ENCODE results near the gene SEMA5A. TPM values are rescaled to one million over a fixed set of nuclear protein-coding genes. Genes with fewer than 3 reads are reported as not detected.

Gene SEMA5A
- polyA plus RNA-seq, 12 donors, result 28.2 to 49.1 (median 36.4) TPM; not detected in 1

- no peak for DNase-seq
Measured at GRCh38 chr5:9125852-9126251, 420.0 kb downstream of the SEMA5A start.

- no peak for DNase-seq
Measured at GRCh38 chr5:9124838-9125237, 421.0 kb downstream of the SEMA5A start.

GRCh38 chr5:9124071-9124470 lies 421.8 kb downstream of the SEMA5A start:
- no peak for DNase-seq

DNA sequence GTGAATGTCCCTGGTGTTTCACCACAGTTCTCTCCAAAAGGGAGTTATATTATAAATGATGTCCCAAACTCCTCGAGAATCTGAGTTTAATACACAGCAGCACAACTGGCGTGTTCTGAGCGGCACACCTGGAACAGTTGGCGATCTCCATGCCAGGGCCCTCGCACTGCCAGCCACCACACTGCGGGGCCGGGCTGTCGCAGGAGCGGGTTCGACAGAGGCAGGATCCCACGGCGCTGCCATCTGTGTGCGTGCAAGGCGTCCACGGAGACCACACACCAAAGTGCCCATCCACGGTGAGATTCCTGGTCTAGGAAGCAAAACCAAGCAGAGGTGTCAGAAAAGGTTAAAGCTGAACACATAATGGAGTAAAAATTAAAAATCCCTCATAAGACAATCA lies 423.3 kb downstream of the SEMA5A start:
- DNase-seq, result no peak

DNA sequence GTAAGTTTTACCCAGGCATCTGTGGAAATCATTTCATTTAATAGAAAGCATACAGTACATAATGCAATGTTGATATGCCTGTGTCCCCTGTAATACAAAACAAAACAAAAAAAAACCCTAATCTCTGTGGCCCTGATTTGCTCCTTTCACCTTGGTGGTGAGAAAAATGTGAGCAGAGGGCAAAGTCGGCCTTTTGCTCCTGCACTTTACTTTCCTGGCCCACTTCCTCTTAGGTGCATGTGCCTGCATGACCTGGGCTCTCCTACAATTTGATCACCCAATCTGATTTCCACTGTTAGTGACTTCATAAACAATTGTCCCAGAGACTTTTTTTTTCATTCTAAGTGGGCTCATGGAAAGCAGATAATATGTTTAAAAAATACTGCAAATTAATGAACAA lies 424.3 kb downstream of the SEMA5A start:
- no peak for DNase-seq

GRCh38 chr5:9118852-9119251 lies 427.0 kb downstream of the SEMA5A start:
- DNase-seq, result no peak

DNA sequence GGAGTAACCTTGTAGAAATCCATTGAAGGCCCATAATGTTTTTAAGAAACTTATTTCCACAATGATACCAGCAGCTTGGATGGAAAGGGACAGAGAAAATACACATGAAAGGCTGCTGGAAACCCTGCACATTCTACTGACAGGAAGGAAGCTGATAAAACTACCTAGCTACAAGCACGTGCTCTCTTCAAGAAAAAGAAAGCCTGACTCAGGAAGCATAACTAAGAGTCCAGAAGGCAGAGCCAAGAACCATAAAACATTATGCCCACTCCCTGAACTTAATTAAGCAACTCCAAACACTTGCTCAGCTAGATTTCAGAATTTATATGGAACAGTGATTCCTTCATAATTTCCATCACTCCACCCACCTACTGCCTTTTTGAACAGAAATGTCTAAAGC lies 430.8 kb downstream of the SEMA5A start:
- no peak for DNase-seq

- no peak for DNase-seq
Measured at GRCh38 chr5:9112520-9113291, 433.2 kb downstream of the SEMA5A start.

GRCh38 chr5:9108162-9108561 lies 437.7 kb downstream of the SEMA5A start:
- no peak for DNase-seq

- DNase-seq, result no peak
Measured at GRCh38 chr5:9105851-9106250, 440.0 kb downstream of the SEMA5A start.

DNA sequence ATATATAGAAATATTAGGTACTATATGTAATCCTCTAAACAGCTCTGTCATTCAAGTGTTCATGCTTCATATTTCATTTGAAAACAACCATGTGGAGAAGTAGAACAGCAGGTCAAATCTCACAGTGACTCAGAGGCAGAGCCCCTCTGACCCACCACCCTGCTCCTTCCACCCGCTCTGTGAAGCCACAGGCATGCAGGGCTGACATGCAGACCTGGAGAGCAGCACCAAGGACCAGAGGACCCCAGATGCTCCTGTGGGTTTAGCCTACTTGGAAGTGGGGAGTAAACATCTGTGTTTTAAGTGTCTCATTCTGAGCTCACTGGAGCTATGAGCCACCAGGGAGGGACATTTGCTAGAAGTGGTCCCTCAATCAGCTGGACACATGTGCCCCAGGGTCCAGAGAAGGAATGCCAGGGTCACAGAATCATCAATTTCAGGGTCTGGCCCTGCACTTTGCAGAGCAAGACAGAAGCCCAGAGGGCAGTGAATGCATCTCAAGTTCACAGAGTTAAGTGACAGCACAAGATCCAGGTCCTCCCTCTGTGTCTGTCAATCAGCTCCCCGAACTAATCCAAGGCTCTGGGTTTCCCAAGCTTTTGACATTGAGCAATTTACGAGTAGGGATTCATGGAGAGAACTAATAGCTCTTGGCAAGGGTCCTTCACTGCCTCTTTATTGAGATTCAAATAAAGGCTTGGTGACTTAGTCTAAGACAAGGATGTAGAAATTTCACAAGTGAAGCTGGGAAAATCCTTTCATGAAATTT lies 441.1 kb downstream of the SEMA5A start:
- DNase-seq, result no peak

DNA sequence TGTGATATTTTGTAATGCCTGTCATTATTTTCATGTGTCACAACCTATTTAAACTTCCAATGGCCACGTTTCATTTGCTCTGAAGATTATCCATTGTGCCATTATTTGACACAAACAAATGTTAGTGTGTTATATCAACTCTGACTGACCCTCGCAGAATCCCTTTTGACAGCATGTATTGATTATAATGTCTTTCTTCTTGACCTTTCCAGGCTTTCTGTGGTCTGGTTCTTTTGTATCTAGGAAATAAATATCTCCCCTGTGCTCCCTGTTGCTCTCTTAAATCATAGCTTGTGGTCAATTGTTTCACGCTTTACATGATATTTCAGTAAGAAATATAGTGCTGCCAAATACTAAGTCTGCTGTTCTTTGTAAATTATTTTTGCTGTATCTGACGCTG lies 442.6 kb downstream of the SEMA5A start:
- no peak for DNase-seq

GRCh38 chr5:9099689-9100088 lies 446.2 kb downstream of the SEMA5A start:
- DNase-seq, result no peak

DNA sequence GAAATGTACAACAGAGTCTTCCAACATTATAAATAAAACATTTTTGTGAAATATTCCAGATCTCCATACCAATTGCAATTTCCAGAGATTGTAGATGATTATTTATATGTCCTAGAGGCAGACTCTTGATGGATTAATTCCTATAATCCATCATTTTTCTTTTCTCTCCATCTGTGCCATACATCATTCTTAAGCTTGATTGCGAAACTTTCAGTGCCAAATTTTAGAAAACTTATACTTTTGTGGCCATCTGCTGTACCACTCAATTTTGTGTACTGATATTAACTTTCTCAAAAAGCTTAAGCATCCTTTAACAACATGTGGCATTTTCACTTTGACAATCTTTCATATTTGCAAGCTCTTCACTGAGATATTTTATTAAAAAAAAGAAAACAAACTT lies 446.9 kb downstream of the SEMA5A start:
- no peak for DNase-seq

DNA sequence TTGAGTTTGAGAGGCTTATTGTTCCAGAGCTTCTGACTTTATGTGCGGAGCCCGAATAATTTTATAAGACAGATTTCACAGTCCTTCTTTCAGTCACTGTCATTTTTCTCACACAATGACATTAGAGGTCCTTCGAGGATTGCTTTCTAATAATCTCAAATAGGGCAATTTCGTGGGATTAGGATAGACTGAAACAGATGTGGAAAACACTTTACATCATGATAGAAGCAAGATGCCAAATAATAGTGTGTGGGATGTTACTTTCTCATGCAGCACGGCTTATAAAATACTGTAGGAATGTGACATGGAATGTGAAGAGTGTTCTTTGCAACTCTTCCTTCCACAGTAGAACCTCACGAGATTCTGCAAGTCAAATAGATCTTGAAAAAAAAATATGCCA lies 451.3 kb downstream of the SEMA5A start:
- DNase-seq, result peak; percentile 31

DNA sequence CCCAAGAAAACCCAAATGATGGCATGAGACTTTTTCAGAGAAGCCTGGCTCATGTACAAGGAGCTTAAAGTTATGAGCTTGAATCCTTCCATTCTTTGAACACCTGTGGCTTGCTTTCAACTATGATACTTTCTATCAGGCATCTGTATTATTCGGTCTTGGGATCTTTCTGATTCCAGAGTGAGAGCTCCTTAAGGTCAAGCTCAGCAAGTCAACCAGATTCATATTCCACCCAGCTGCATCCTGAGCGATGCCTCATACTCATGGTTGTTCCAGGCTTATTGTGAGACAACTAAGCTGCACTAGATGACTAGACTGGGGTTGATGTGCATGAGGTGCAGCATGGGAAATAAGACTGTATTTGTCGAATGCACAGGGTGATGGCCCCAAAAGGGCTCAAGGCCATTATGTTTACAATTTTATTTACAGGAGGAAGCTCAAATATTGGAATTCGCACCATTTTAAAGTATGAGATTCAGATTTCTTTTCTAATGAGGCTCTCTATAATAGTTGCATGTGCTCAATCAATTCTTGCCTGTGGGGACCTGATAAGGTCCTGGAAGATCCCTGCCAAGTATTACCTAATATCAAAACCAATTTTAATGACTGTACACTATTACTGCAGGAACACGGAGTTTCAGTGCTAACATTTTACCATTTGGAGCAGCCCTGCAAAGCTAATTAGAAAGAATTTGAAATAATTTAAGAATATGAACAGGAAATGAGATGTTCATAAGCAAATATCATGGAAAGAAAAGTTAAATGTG lies 453.8 kb downstream of the SEMA5A start:
- no peak for DNase-seq

DNA sequence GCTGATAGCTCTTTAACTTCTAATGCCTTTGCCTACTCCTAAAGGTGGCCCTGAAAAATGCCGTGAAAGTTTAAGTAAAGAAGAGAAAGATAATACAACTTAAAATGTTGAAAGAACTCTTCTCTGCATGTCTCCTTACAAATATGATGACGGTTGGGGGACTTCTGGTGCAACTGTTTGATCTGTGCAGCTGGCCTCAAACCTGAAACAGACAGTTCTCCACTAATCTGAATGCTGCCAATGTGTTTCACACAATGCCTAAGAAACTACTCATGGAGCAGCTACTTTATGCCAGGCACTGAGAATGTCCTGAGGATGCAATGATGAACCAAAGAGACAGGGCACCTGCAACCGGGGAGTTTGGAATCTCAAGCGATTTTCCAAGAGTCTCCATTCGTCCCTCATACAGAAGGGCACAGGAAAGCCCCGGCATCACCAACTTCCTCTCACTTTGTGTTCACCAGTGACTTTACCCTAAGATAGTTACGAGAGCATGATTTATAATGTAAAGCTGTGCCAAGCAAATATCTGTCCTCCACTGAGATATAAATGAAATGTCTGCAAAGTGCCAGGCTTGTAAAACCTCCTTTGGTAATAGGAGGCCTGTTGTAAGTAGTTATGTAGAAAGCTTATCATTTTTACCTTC lies 455.4 kb downstream of the SEMA5A start:
- DNase-seq, result no peak

GRCh38 chr5:9089893-9090292 lies 456.0 kb downstream of the SEMA5A start:
- no peak for DNase-seq

DNA sequence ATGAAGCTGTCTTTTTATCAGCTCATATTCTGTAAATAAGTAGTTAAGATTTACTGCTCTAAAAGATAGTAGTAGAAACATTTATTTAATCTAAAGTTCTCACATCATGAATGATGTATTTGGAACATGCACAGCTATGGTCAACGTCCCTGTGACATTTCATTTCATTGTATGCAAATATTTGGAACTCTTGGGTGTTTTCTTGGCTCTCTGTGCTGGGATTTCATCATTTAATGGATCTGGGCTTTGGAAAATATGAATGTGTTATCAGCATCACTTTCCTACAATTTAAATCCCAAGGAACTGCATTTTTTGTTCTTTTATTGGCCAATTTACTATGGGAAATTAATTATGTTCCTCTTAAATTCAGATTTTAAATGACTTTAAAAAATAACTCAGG lies 462.9 kb downstream of the SEMA5A start:
- peak; percentile 72 for DNase-seq

GRCh38 chr5:9072701-9073100 lies 473.2 kb downstream of the SEMA5A start:
- no peak for DNase-seq

DNA sequence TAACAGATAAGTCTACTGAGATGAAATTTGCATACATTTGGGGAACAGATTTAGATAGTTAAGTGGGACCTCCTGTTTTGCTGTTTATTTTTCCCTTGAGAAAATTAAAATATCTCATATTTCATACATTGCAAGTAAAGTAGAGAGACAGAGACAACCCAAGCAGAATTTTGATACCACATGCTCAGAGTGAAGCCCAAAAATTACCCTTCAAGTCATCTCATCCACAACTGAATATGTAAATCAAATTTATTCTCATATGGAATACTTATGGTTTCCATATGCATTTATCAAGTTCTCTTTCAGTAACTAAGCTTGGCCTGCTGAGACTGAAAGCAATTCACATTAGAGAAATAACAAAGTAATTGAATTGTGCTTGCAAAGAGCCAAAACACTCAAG lies 474.4 kb downstream of the SEMA5A start:
- DNase-seq, result no peak

DNA sequence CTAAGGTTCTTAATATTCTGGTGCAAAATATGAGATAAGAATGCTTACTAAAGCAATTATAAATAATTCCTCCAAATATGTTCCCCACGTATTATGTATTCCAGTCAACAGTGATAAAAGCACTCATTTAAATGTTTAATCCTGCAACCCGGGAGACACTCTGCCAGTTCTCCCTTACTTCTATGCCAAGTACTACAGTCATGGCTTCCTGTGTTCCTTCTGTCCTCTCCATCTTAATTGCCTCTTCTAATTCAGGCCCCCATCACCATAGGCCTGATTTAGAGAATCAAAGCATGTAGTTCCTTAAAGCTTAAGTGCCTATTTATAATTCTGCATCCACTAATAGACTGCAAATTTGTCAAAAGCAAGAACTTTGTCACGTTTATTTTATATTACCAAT lies 474.8 kb downstream of the SEMA5A start:
- DNase-seq, result no peak

Measured in muscle of arm (tissue), 12 donors.